CD4-positive, alpha-beta T cell (primary cell): ENCODE measurements around the gene NDRG4. TPM values are rescaled to one million over a fixed set of nuclear protein-coding genes. Genes with fewer than 3 reads are reported as not detected.

Experiments used
- ATAC-seq: fragments of 200-7000 bp; cut with Tn5 transposase; one replicate; pipeline ENCODE4 v1.10.0; 2022; ENCODE audit warnings: mild to moderate bottlenecking; ENCODE audit not compliant: poor library complexity
- CTCF ChIA-PET: fragments of 350-600 bp; sonication (Branson Sonifier 250); formaldehyde crosslinking; loops from one replicate; lab custom pipeline; 2021; ENCODE audit warnings: antibody characterized with exemption, inconsistent platforms; lab: Charles Lee
- POLR2A ChIA-PET: fragments of 350-600 bp; sonication (Branson Sonifier 250); formaldehyde crosslinking; loops from one replicate; lab custom pipeline; 2021; ENCODE audit warnings: antibody characterized with exemption, inconsistent platforms; lab: Charles Lee
- DNase-seq, 14 experiments: peaks; one replicate each; pipeline ENCODE4 v3.0.0-alpha.2; 2013 to 2020; ENCODE audit warnings: mixed read lengths in 2 of 14
- H3K27ac ChIP-seq, 2 donors: one replicate each; pipeline versions ENCODE4 v1.5.1 to v1.7.0; 2013; ENCODE audit warnings: low read length in 2 of 2, low read depth in 1 of 2, mild to moderate bottlenecking in 1 of 2
- H3K27me3 ChIP-seq, 2 experiments: 1 replicate in 1 of 2; 2 replicates in 1 of 2; pipeline versions ENCODE4 v1.6.1 to v1.7.0; 2013; ENCODE audit warnings: low read length in 2 of 2, control low read depth in 1 of 2, mild to moderate bottlenecking in 1 of 2, moderate library complexity in 1 of 2; ENCODE audit not compliant: insufficient read depth in 2 of 2, control insufficient read depth in 1 of 2
- H3K36me3 ChIP-seq: one replicate; pipeline ENCODE4 v1.6.1; 2013; ENCODE audit warnings: low read length, control low read depth; ENCODE audit not compliant: insufficient read depth
- H3K4me1 ChIP-seq: one replicate; pipeline ENCODE4 v1.6.1; 2013; ENCODE audit warnings: low read length, control low read depth; ENCODE audit not compliant: insufficient read depth
- H3K4me3 ChIP-seq: one replicate; pipeline ENCODE4 v1.5.1; 2013; ENCODE audit warnings: mild to moderate bottlenecking, low read length, moderate library complexity
- H3K9me3 ChIP-seq, 2 experiments: 1 replicate in 1 of 2; 2 replicates in 1 of 2; pipeline versions ENCODE4 v1.6.1 to v1.7.0; 2013; ENCODE audit warnings: low read length in 2 of 2, mild to moderate bottlenecking in 2 of 2, control low read depth in 1 of 2, moderate library complexity in 1 of 2; ENCODE audit not compliant: control insufficient read depth in 1 of 2, insufficient read depth in 1 of 2
- H3K27ac Mint-ChIP-seq: one replicate; pipeline ENCODE4 v1.8.0; 2020; ENCODE audit warnings: mixed read lengths
- H3K27me3 Mint-ChIP-seq: one replicate; pipeline ENCODE4 v1.8.0; 2021; ENCODE audit warnings: mixed read lengths
- H3K36me3 Mint-ChIP-seq: one replicate; pipeline ENCODE4 v1.8.0; 2021; ENCODE audit warnings: low read depth, mixed read lengths
- H3K4me1 Mint-ChIP-seq: one replicate; pipeline ENCODE4 v1.8.0; 2021; ENCODE audit warnings: low read depth, mixed read lengths
- H3K4me3 Mint-ChIP-seq: one replicate; pipeline ENCODE4 v1.8.0; 2020; ENCODE audit warnings: mild to moderate bottlenecking, mixed read lengths
- H3K9me3 Mint-ChIP-seq: one replicate; pipeline ENCODE4 v1.8.0; 2020; ENCODE audit warnings: mixed read lengths
- intact Hi-C, 2 experiments: fragments of 100-400 bp; cut with DNase I in 1 of 2; cut with micrococcal nuclease in 1 of 2; formaldehyde crosslinking; loops; one replicate each; pipeline versions ENCODE4 v1.15.1 to v1.9.0; 2023 to 2025; cut with DNase I, micrococcal nuclease
- total RNA-seq, 174 experiments: library from RNA in 2 of 174; stranded (reverse) in 2 of 174; gene quantifications; one replicate each; pipeline ENCODE4 v1.2.3 and lab custom pipeline; 2021 to 2026
- TF ChIP-seq, protein P1 (sequence below): fragments of 200-600 bp; IDR thresholded peaks from one replicate; pipeline ENCODE4 v1.8.0; 2022; ENCODE audit warnings: antibody characterized with exemption, mild to moderate bottlenecking

Gene NDRG4
- total RNA-seq, 2 experiments from 2014 or later, result 2.8 to 3.2 TPM

- no peaks in the 10 kb centered on the region for H3K4me1 ChIP-seq
- DNase-seq (no peak), ATAC-seq (no peak)
- H3K4me1 Mint-ChIP-seq, result no peaks in the 10 kb centered on the region
- H3K27ac Mint-ChIP-seq, result no peak overlapping the region
- H3K36me3 Mint-ChIP-seq, result peaks cover 98% of the 10 kb centered on the region
- POLR2A ChIA-PET, result no interaction called here
- peaks cover 97% of the 10 kb centered on the region for H3K36me3 ChIP-seq
- no peak overlapping the region for H3K4me3 ChIP-seq
- TF ChIP-seq, protein P1, sequence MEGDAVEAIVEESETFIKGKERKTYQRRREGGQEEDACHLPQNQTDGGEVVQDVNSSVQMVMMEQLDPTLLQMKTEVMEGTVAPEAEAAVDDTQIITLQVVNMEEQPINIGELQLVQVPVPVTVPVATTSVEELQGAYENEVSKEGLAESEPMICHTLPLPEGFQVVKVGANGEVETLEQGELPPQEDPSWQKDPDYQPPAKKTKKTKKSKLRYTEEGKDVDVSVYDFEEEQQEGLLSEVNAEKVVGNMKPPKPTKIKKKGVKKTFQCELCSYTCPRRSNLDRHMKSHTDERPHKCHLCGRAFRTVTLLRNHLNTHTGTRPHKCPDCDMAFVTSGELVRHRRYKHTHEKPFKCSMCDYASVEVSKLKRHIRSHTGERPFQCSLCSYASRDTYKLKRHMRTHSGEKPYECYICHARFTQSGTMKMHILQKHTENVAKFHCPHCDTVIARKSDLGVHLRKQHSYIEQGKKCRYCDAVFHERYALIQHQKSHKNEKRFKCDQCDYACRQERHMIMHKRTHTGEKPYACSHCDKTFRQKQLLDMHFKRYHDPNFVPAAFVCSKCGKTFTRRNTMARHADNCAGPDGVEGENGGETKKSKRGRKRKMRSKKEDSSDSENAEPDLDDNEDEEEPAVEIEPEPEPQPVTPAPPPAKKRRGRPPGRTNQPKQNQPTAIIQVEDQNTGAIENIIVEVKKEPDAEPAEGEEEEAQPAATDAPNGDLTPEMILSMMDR, result no peak
- no peaks in the 10 kb centered on the region for H3K27me3 ChIP-seq
- CTCF ChIA-PET, result interaction anchor here (1.2 kb wide), 1 partner anchor 39 kb away, joined by 3 read pairs; no protein-coding TSS in a partner anchor
- H3K27ac ChIP-seq, result no peak overlapping the region
- no peaks in the 10 kb centered on the region for H3K27me3 Mint-ChIP-seq
- H3K9me3 Mint-ChIP-seq, result no peaks in the 10 kb centered on the region
- intact Hi-C loops, result no loop called here
- H3K9me3 ChIP-seq, result no peaks in the 10 kb centered on the region
- H3K4me3 Mint-ChIP-seq, result no peak overlapping the region
These were observed 51.6 kb downstream of the NDRG4 start for GRCh38 chr16:58551496-58551895.

DNA sequence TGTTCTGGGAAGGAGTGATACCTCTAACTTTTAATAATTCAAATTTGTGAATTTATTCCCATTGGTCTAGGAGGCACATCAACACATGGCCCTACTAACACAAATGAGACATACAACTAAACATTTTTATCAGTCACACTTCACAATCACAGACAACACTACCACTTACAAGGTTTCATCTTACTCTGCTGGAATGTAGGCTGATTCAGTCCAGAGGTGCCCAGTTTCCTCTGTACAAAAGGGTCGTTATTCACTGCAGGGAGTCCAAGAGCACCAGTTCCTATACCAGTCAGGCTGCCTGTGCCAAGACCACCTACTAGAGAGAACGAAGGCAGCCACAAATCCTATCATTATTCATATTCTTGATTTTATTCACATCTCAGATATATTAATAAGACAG is 56.7 kb downstream of the NDRG4 start:
- Histone ChIP-seq H3K36me3 (peaks cover 90% of the 10 kb centered on the region), H3K27ac (no peak overlapping the region), H3K4me3 (no peak overlapping the region), H3K9me3 (no peaks in the 10 kb centered on the region), H3K27me3 (no peaks in the 10 kb centered on the region), H3K4me1 (no peaks in the 10 kb centered on the region)
- Mint-ChIP-seq H3K27me3 (no peaks in the 10 kb centered on the region), H3K36me3 (peaks cover 93% of the 10 kb centered on the region), H3K9me3 (no peaks in the 10 kb centered on the region), H3K27ac (no peak overlapping the region), H3K4me3 (no peak overlapping the region), H3K4me1 (peaks cover 3% of the 10 kb centered on the region)
- POLR2A ChIA-PET, result no interaction called here
- DNase-seq, result no peak
- TF ChIP-seq, protein P1, result no peak
- CTCF ChIA-PET, result no interaction called here
- no peak for ATAC-seq
- intact Hi-C loops, result no loop called here

Other genes with a start within 250 kb of the NDRG4 start
- gene PRSS54, start 205.1 kb upstream of the NDRG4 start, total RNA-seq, result not detected
- under 1 TPM; 0.27 to 0.36 TPM for gene GINS3, start 107.7 kb upstream of the NDRG4 start, total RNA-seq
- gene SETD6, start 15.4 kb downstream of the NDRG4 start, total RNA-seq, result 10 to 100 TPM; 21.9 to 25.5 TPM
- gene CNOT1, start 129.7 kb downstream of the NDRG4 start, total RNA-seq, result 100 to 1,000 TPM; 164 to 184 TPM
- gene SLC38A7, start 184.6 kb downstream of the NDRG4 start, total RNA-seq, result 1 to 10 TPM; 5.3 to 5.6 TPM
- 10 to 100 TPM; 17.4 to 18.7 TPM for gene GOT2, start 234.2 kb downstream of the NDRG4 start, total RNA-seq